Lower lobe of right lung (tissue), 2 donors: ENCODE measurements around the gene CCDC126. TPM values are rescaled to one million over a fixed set of nuclear protein-coding genes. Genes with fewer than 3 reads are reported as not detected.

Experiments used
- ATAC-seq, 2 donors: fragments of 200-7000 bp; cut with Tn5 transposase; one replicate each; pipeline ENCODE4 v1.9.1; 2020 to 2022; ENCODE audit warnings: mild to moderate bottlenecking in 2 of 2, moderate library complexity in 2 of 2
- DNase-seq: peaks from one replicate; pipeline ENCODE4 v3.0.0-alpha.2; 2020
- H3K27ac ChIP-seq: fragments of 200-600 bp; one replicate; pipeline ENCODE4 v1.8.0; 2022
- H3K27me3 ChIP-seq: fragments of 200-600 bp; one replicate; pipeline ENCODE4 v1.8.0; 2022; ENCODE audit warnings: low read depth
- H3K36me3 ChIP-seq: fragments of 200-600 bp; one replicate; pipeline ENCODE4 v1.8.0; 2022; ENCODE audit warnings: mild to moderate bottlenecking
- H3K4me1 ChIP-seq: fragments of 200-600 bp; one replicate; pipeline ENCODE4 v1.8.0; 2022
- H3K4me3 ChIP-seq: fragments of 200-600 bp; one replicate; pipeline ENCODE4 v1.8.0; 2022; ENCODE audit warnings: mild to moderate bottlenecking
- H3K9me3 ChIP-seq: fragments of 200-600 bp; one replicate; pipeline ENCODE4 v1.8.0; 2022
- intact Hi-C: fragments of 100-400 bp; cut with DNase I; formaldehyde crosslinking; loops from one replicate; pipeline ENCODE4 v1.11.0; 2022
- total RNA-seq: library from RNA; stranded (reverse); fragmentation: NEBNext Ultra II Directional; extraction: Animal tissue kit (Norgen Biotek cat#: 25700); gene quantifications from one replicate; pipeline ENCODE4 v1.2.1, GENCODE V29; 2021
- TF ChIP-seq, protein P1 (sequence below): fragments of 200-600 bp; IDR thresholded peaks from one replicate; pipeline ENCODE4 v1.8.0; 2022; ENCODE audit warnings: antibody characterized with exemption, mild to moderate bottlenecking
- donor health status: DM: no; HTN: yes; CAD: no; lungs with severe emphysema.

Gene CCDC126
- total RNA-seq, 1 donor from 2014 or later = 15.5 TPM

DNA sequence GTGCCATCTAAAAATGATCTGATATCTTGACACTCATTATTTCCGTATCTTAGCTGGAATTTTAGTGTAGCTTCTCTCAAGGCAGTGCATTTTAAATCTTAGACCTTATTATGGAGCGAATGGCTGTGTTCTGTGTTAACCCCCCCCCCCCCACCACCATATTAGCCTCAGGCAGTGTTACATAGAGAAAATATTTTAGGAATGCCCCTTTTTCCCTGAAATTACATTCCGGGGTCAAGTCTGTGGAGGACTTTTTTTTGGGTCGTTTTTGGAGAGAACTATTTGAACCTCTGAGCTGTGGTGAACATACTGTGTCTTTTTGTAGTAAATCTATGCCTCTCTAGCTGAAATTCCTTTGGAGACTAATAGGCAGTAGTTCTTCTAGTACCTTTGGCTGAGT, 3.1 kb downstream of the CCDC126 start:
- no peak overlapping the region for H3K4me3 ChIP-seq
- ATAC-seq (no peak), DNase-seq (no peak)
- intact Hi-C loops = no loop called here
- no peaks in the 10 kb centered on the region for H3K36me3 ChIP-seq
- peaks cover 19% of the 10 kb centered on the region for H3K4me1 ChIP-seq
- H3K27ac ChIP-seq = no peak overlapping the region
- no peaks in the 10 kb centered on the region for H3K27me3 ChIP-seq
- TF ChIP-seq, protein P1, sequence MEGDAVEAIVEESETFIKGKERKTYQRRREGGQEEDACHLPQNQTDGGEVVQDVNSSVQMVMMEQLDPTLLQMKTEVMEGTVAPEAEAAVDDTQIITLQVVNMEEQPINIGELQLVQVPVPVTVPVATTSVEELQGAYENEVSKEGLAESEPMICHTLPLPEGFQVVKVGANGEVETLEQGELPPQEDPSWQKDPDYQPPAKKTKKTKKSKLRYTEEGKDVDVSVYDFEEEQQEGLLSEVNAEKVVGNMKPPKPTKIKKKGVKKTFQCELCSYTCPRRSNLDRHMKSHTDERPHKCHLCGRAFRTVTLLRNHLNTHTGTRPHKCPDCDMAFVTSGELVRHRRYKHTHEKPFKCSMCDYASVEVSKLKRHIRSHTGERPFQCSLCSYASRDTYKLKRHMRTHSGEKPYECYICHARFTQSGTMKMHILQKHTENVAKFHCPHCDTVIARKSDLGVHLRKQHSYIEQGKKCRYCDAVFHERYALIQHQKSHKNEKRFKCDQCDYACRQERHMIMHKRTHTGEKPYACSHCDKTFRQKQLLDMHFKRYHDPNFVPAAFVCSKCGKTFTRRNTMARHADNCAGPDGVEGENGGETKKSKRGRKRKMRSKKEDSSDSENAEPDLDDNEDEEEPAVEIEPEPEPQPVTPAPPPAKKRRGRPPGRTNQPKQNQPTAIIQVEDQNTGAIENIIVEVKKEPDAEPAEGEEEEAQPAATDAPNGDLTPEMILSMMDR = no peak
- H3K9me3 ChIP-seq = no peaks in the 10 kb centered on the region

DNA sequence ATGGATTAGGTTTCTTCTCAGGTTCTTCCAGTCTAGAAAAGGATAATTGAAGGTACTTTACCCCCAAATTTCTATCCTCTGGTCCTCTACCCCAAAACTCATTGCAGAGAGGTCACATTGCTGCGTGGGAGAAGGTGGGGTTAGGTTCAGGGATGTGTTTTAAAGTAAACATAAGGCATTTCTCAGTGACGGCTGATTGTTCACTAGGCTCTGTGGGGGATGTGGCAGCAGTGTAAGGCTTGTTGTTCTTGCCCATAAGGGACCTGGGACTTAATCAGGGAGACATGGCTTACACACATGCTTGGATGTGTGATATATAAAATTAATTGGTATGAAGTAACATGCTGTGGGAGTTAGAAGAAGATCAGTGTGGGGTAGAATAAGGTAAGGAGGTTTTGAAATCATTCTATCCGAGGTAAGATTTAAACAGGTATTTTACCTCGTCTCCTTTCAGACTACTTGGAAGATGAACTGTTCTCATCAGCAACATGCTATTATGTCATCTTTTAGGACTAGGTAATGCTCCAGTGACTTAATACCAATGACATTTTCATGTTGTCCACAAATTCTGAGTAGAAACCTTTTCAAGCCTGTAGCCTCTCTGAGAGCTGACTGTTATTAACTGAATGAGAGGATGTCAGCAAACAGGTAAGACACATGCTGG, 6.6 kb downstream of the CCDC126 start:
- Histone ChIP-seq H3K27me3 (no peaks in the 10 kb centered on the region), H3K27ac (no peak overlapping the region), H3K9me3 (no peaks in the 10 kb centered on the region), H3K4me3 (no peak overlapping the region), H3K36me3 (no peaks in the 10 kb centered on the region), H3K4me1 (peaks cover 10% of the 10 kb centered on the region)
- TF ChIP-seq, protein P1 = no peak
- intact Hi-C loops = no loop called here
- ATAC-seq = no peak
- no peak for DNase-seq

DNA sequence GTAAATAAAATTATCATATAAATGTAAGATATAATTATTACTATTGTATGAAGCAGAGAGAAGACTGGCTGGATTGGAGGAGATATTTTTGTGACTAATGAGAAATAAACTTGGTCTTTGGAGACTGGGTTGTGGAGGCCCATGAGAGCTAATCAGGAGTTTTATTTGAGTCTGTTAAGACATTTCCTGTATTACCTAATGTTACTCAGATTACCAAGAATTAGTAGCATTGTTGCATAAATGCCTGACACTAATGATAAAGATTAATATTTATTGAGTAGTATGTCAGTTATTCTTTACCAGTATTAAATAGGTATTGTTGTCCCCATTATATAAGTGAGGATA, 7.1 kb downstream of the CCDC126 start:
- Histone ChIP-seq H3K27ac (no peak overlapping the region), H3K27me3 (no peaks in the 10 kb centered on the region), H3K4me1 (peaks cover 5% of the 10 kb centered on the region), H3K9me3 (no peaks in the 10 kb centered on the region), H3K4me3 (no peak overlapping the region), H3K36me3 (no peaks in the 10 kb centered on the region)
- ATAC-seq = no peak
- TF ChIP-seq, protein P1 = no peak
- no peak for DNase-seq
- intact Hi-C loops = no loop called here

DNA sequence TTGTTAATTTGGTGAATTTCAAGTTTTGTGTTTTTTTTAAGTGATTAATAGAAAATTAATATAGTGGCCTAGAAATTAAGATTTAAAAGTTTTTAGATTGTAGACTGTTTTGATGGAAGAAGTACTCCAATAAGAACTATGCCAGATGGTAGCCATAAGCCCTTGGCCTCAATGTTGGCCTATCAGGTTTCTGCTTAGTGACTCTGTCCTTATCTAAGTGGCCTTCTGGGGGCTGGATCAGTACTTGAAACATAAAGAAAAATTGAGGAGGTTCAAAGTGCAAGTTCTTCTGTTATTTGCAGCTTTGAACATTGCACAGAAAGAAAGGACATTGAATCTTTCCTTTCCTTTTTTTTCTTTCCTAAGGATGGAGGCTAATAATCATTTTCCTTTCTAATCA, 9.9 kb downstream of the CCDC126 start:
- TF ChIP-seq, protein P1 = no peak
- no peaks in the 10 kb centered on the region for H3K4me1 ChIP-seq
- intact Hi-C loops = no loop called here
- H3K27me3 ChIP-seq = no peaks in the 10 kb centered on the region
- H3K36me3 ChIP-seq = no peaks in the 10 kb centered on the region
- no peak overlapping the region for H3K27ac ChIP-seq
- H3K4me3 ChIP-seq = no peak overlapping the region
- no peaks in the 10 kb centered on the region for H3K9me3 ChIP-seq
- ATAC-seq (no peak), DNase-seq (no peak)

DNA sequence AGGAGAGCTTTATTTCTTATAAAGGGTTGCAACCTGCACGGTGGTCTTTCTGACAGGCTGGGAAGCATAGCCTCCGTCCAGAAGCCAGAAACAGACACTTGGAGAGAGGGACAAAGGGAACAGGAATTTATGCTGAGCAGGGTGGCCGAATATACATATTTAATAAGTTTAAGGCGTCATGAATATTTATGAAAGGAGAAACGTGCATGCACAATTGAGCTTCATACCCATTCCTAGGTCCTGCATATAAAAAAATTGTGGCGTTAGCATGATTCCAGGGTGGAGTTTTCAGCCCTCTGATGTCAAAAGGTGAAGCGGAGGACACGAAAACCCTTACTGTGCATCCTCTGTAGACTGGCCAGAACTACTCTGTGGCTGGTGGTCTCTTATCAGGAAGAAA, 10.7 kb downstream of the CCDC126 start:
- H3K27me3 ChIP-seq = no peaks in the 10 kb centered on the region
- TF ChIP-seq, protein P1 = no peak
- ATAC-seq (no peak), DNase-seq (no peak)
- H3K4me3 ChIP-seq = no peak overlapping the region
- H3K4me1 ChIP-seq = no peaks in the 10 kb centered on the region
- no peak overlapping the region for H3K27ac ChIP-seq
- H3K9me3 ChIP-seq = no peaks in the 10 kb centered on the region
- intact Hi-C loops = no loop called here
- no peaks in the 10 kb centered on the region for H3K36me3 ChIP-seq
